ENCODE data around the gene APC2. TPM values are rescaled to one million over a fixed set of nuclear protein-coding genes. Genes with fewer than 3 reads are reported as not detected.

The APC2 gene
- total RNA-seq, 1 donor from 2014 or later = 0.20 TPM

DNA sequence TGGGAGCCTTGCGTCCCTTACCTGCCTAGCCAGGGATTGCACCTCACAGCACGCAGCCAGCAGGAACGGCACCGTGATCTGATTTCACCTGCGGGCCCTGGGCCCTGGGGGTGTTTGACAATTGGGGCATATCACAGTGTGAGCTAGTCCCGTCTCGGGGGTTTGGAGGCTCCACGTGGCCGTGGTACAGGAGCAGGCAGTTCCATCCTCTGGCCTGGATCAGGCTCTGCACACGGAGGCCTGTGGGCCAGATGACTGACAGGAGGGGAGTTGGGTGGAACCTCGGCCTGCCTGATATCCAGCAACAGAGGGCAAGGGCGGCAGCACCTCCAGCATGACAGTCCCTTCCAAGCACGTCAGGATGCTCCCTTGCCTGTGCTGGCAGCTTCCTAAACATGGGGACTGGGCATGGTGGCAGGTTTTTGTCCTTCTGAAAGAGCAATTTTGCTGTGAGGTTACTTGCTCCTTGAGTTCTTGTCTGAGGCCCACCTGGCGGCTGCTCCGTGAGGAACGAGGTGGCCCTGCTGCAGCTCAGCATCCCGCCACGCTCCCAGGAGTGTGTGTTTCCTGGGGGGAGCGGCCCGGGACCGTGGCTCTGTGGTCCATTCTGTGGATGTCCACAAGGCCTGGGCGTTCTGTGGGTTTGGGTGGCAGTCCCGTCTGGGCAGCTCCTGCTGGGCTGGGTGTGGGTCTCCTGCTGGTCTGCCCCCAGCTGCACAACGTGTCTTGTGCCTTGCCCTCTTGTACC lies 18.0 kb upstream of the APC2 start:
- peaks cover 85% of the 10 kb centered on the region for H3K36me3 ChIP-seq
- no peaks in the 10 kb centered on the region for H3K4me1 ChIP-seq
- no peaks in the 10 kb centered on the region for H3K9me3 ChIP-seq
- DNase-seq (no peak), ATAC-seq (no peak)
- no peak overlapping the region for H3K27ac ChIP-seq
- no peak overlapping the region for H3K4me3 ChIP-seq
- no peaks in the 10 kb centered on the region for H3K27me3 ChIP-seq
- no peak for TF ChIP-seq CTCF (IDR thresholded peaks at IDR 0.05)
- intact Hi-C loops (cut with DNase I) = no loop called here

DNA sequence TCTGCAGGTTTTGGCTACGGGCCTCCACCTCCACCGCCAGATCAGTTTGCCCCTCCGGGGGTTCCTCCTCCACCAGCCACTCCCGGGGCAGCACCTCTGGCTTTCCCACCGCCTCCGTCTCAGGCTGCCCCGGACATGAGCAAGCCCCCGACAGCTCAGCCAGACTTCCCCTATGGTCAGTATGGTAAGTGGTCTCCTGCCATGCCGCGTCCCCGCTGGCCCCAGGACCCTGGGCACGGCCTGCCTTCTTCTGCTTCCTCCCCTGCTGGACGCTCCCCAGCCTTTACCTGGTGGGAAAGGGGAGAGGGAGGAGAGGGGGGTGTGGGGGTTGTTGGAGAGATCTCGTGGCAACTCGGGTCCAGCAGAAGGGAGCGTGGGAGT lies 17.4 kb upstream of the APC2 start:
- Histone ChIP-seq H3K9me3 (no peaks in the 10 kb centered on the region), H3K27me3 (no peaks in the 10 kb centered on the region), H3K36me3 (peaks cover 80% of the 10 kb centered on the region), H3K4me1 (no peaks in the 10 kb centered on the region), H3K4me3 (no peak overlapping the region), H3K27ac (no peak overlapping the region)
- DNase-seq = no peak
- intact Hi-C loops (cut with DNase I) = no loop called here
- TF ChIP-seq CTCF (IDR thresholded peaks at IDR 0.05) = no peak
- no peak for ATAC-seq

DNA sequence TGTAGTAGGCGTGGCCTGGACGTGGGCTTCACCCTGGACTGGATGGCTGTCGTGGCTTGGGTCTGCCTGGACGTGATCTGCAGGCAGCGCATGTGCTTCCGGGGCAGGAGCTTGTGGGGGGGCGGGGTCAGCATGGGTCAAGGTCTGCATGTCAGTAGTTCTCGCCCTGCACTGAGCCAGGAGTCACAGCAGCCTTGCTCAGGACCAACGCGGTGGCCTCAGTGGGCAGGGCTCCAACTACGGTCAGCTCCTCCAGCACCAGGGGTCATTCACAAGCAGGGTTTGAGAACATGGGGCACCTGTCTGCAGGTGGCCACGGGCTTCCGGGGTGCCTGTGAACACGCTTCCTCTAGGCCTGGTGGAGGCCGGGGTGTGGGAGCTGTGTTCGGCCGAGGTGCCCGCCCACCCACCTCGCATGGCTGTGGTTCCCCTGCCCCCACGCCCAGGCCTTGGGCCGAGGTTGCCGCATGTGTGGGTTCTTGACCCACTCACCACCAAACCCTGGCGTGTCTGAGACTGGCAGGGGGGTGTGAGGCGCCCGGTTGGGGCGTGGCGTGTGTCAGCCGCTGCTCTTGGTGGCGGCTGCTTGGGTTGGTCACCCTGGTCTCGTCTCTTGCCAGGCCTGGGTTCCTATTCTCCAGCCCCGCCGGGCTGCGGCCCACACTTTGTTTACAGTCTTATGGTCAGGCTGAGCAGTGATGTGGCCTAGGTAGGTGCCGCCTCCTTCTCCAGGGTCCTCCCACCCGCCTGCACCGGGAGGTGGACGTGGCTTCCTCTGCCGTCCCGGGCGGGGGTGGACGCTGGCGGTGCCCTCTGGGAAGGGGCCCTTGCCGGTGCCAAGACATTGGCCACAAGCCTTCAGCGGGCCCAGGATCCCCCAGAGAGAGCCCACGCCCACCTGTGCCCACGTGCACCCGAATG lies 16.5 kb upstream of the APC2 start:
- no peaks in the 10 kb centered on the region for H3K27me3 ChIP-seq
- DNase-seq (peak; percentile 63), ATAC-seq (no peak)
- H3K4me3 ChIP-seq = no peak overlapping the region
- H3K27ac ChIP-seq = no peak overlapping the region
- TF ChIP-seq CTCF (IDR thresholded peaks at IDR 0.05) = no peak
- no peaks in the 10 kb centered on the region for H3K4me1 ChIP-seq
- no peaks in the 10 kb centered on the region for H3K9me3 ChIP-seq
- intact Hi-C loops (cut with DNase I) = no loop called here
- peaks cover 71% of the 10 kb centered on the region for H3K36me3 ChIP-seq

- H3K27me3 ChIP-seq = no peaks in the 10 kb centered on the region
- peaks cover 65% of the 10 kb centered on the region for H3K36me3 ChIP-seq
- no peak for DNase-seq
- no peaks in the 10 kb centered on the region for H3K4me1 ChIP-seq
- ATAC-seq = no peak
- H3K27ac ChIP-seq = no peak overlapping the region
- TF ChIP-seq CTCF (IDR thresholded peaks at IDR 0.05) = no peak
- no peaks in the 10 kb centered on the region for H3K9me3 ChIP-seq
- intact Hi-C loops (cut with DNase I) = no loop called here
- no peak overlapping the region for H3K4me3 ChIP-seq
Observed at GRCh38 chr19:1434040-1434366, 15.9 kb upstream of the APC2 start.

DNA sequence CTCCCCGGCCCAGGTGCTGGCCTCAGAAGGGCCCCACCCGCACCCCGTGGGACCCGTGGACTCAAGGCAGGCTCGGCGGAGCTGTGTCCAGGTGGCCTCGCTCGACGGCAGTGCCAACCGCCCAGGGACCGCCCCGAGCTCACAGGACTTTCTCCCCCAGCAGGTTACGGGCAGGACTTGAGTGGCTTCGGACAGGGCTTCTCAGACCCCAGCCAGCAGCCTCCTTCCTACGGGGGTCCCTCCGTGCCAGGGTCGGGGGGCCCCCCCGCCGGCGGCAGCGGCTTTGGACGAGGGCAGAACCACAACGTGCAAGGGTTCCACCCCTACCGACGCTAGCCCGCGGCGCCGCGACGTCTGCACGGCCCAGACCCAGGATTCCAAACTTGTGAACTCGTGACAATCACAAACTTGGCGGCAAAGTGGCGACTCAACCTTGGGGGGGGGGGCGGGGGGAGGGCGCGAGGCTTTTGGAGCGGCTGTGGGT lies 15.3 kb upstream of the APC2 start:
- H3K27ac ChIP-seq = no peak overlapping the region
- no peak overlapping the region for H3K4me3 ChIP-seq
- ATAC-seq (no peak), DNase-seq (peak; percentile 63)
- no peak for TF ChIP-seq CTCF (IDR thresholded peaks at IDR 0.05)
- H3K9me3 ChIP-seq = no peaks in the 10 kb centered on the region
- H3K4me1 ChIP-seq = peaks cover 6% of the 10 kb centered on the region
- intact Hi-C loops (cut with DNase I) = no loop called here
- H3K27me3 ChIP-seq = no peaks in the 10 kb centered on the region
- peaks cover 60% of the 10 kb centered on the region for H3K36me3 ChIP-seq

Data from upper lobe of right lung (tissue), 1 donor.